Measurements from ENCODE around the gene ANKRD11. TPM values are rescaled to one million over a fixed set of nuclear protein-coding genes. Genes with fewer than 3 reads are reported as not detected.

The ANKRD11 gene
- total RNA-seq, 2 donors from 2014 or later = 118 to 159 TPM

- Mint-ChIP-seq H3K4me1 (no peaks in the 10 kb centered on the region), H3K27me3 (ENCODE audit: insufficient read depth) (peaks cover 38% of the 10 kb centered on the region), H3K27ac (no peak overlapping the region), H3K4me3 (peak overlapping the region; percentile 50), H3K9me3 (peaks cover 2% of the 10 kb centered on the region), H3K36me3 (ENCODE audit: low read depth) (no peaks in the 10 kb centered on the region)
- Histone ChIP-seq H3K36me3 (ENCODE audit: control insufficient read depth, insufficient read depth, low read length) (no peaks in the 10 kb centered on the region), H3K27me3 (ENCODE audit: control insufficient read depth, insufficient read depth, low read length, poor library complexity, severe bottlenecking) (no peaks in the 10 kb centered on the region), H3K9ac (ENCODE audit: extremely low read depth, low read length, poor library complexity, severe bottlenecking) (no peak overlapping the region), H3K9me3 (ENCODE audit: control insufficient read depth, low read length) (no peaks in the 10 kb centered on the region), H3K4me1 (ENCODE audit: control insufficient read depth, insufficient read depth, low read length) (no peaks in the 10 kb centered on the region), H3K27ac (ENCODE audit: low read depth, low read length) (no peak overlapping the region), H3K4me3 (ENCODE audit: low read length) (no peak overlapping the region)
- WGBS, 2 experiments (ENCODE audit: insufficient coverage in 1 of 2, insufficient read length in 1 of 2) = 45 to 78% methylated on average over 39 to 44 of the region's 44 CpGs
- TF ChIP-seq CTCF (conservative IDR thresholded peaks at IDR 0.05) = peak; percentile 37
- DNase-seq = peak; percentile 74
Measured at GRCh38 chr16:89257281-89257731, 233.1 kb downstream of the ANKRD11 start.

DNA sequence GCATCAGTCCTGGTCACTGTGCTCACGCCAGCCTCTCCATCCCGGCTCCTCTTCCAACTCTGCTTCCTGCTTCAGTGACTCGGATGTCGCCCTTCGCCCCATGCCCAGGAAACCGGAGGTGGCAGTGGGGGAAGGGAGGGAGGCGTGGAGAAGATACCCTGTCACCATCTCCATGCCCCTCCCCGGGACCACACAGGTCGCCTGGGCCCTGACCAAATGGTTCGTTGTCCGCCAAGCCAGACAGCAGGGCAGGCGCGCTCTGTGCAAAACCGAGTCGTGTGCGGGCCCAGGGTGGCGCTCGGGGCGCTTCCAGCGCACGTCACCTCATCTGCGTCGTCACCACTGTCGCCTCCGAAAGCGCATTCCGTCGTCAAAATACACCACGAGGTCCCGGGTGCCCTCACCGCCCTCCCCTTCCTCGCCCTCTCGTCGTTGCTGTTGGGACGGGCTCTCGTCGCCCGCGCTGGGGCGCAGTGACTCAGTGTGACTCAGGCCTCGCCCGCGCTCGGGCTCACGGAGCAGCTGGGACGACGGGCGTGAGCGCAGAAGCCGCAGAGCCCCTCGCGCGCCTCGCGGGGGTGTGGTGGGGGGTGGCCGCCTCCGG, 233.6 kb downstream of the ANKRD11 start:
- Histone ChIP-seq H3K36me3 (ENCODE audit: control insufficient read depth, insufficient read depth, low read length) (no peaks in the 10 kb centered on the region), H3K27ac (ENCODE audit: low read depth, low read length) (no peak overlapping the region), H3K9ac (ENCODE audit: extremely low read depth, low read length, poor library complexity, severe bottlenecking) (no peak overlapping the region), H3K4me3 (ENCODE audit: low read length) (no peak overlapping the region), H3K4me1 (ENCODE audit: control insufficient read depth, insufficient read depth, low read length) (no peaks in the 10 kb centered on the region), H3K9me3 (ENCODE audit: control insufficient read depth, low read length) (no peaks in the 10 kb centered on the region), H3K27me3 (ENCODE audit: control insufficient read depth, insufficient read depth, low read length, poor library complexity, severe bottlenecking) (no peaks in the 10 kb centered on the region)
- no peak for TF ChIP-seq CTCF (conservative IDR thresholded peaks at IDR 0.05)
- Mint-ChIP-seq H3K36me3 (ENCODE audit: low read depth) (no peaks in the 10 kb centered on the region), H3K4me3 (peak overlapping the region; percentile 50), H3K9me3 (peaks cover 2% of the 10 kb centered on the region), H3K27ac (peak overlapping the region; percentile 76), H3K27me3 (ENCODE audit: insufficient read depth) (peaks cover 39% of the 10 kb centered on the region), H3K4me1 (no peaks in the 10 kb centered on the region)
- 81 to 84% methylated on average over 27 to 57 of the region's 57 CpGs for WGBS, 2 experiments (ENCODE audit: insufficient coverage in 1 of 2, insufficient read length in 1 of 2)
- peak; percentile 84 for DNase-seq

GRCh38 chr16:89253548-89254287, 236.6 kb downstream of the ANKRD11 start:
- Mint-ChIP-seq H3K9me3 (peaks cover 17% of the 10 kb centered on the region), H3K4me3 (no peak overlapping the region), H3K27ac (no peak overlapping the region), H3K27me3 (ENCODE audit: insufficient read depth) (peaks cover 58% of the 10 kb centered on the region), H3K4me1 (no peaks in the 10 kb centered on the region), H3K36me3 (ENCODE audit: low read depth) (no peaks in the 10 kb centered on the region)
- no peak overlapping the region for H3K27ac ChIP-seq (ENCODE audit: low read depth, low read length)
- no peaks in the 10 kb centered on the region for H3K36me3 ChIP-seq (ENCODE audit: control insufficient read depth, insufficient read depth, low read length)
- TF ChIP-seq CTCF (conservative IDR thresholded peaks at IDR 0.05) = no peak
- H3K27me3 ChIP-seq (ENCODE audit: control insufficient read depth, insufficient read depth, low read length, poor library complexity, severe bottlenecking) = no peaks in the 10 kb centered on the region
- H3K4me1 ChIP-seq (ENCODE audit: control insufficient read depth, insufficient read depth, low read length) = no peaks in the 10 kb centered on the region
- WGBS, 2 experiments (ENCODE audit: insufficient coverage in 1 of 2, insufficient read length in 1 of 2) = 86 to 93% methylated on average over 8 to 10 of the region's 10 CpGs
- H3K9me3 ChIP-seq (ENCODE audit: control insufficient read depth, low read length) = no peaks in the 10 kb centered on the region
- no peak for DNase-seq
- H3K9ac ChIP-seq (ENCODE audit: extremely low read depth, low read length, poor library complexity, severe bottlenecking) = no peak overlapping the region
- H3K4me3 ChIP-seq (ENCODE audit: low read length) = no peak overlapping the region

All from endodermal cell (in vitro differentiated cells).